ENCODE results near the gene PSMB7.

GRCh38 chr9:124455820-124456219 is 40.6 kb upstream of the PSMB7 start:
- TF ChIP-seq CTCF (IDR thresholded peaks at IDR 0.05 in 4 of 5, conservative IDR thresholded peaks at IDR 0.05 in 1 of 5) (no peak), POLR2A (IDR thresholded peaks at IDR 0.05) (no peak)

Measured in gastrocnemius medialis (tissue), 4 donors.